22Rv1 (cell line): ENCODE results near the gene SLC34A3.

Experiments
- CTCF ChIP-seq: fragments of 450-650 bp; IDR thresholded peaks from 2 replicates; pipeline ENCODE4 v1.5.1; 2017; ENCODE audit warnings: mild to moderate bottlenecking
- ZFX ChIP-seq: fragments of 450-650 bp; IDR thresholded peaks from 2 replicates; pipeline ENCODE4 v1.6.1; 2017; ENCODE audit warnings: antibody characterized with exemption, borderline replicate concordance

GRCh38 chr9:137185921-137186320 is 44.8 kb upstream of the SLC34A3 start:
- TF ChIP-seq CTCF (no peak), ZFX (no peak)
